ENCODE results near the gene ZMYND8.

GRCh38 chr20:47210470-47210869 lies 146.0 kb downstream of the ZMYND8 start:
- TF ChIP-seq POLR2AphosphoS5 (IDR thresholded peaks at IDR 0.05; ENCODE audit: low read depth, low read length): no peak
- no peak for TF ChIP-seq REST (IDR thresholded peaks at IDR 0.05; ENCODE audit: insufficient read depth in 1 of 2, low read depth in 2 of 2, low read length in 2 of 2)
- no peak for TF ChIP-seq SIN3A (IDR thresholded peaks at IDR 0.05; ENCODE audit: borderline replicate concordance, insufficient read depth, low read length)
- no peak for TF ChIP-seq TAF1 (IDR thresholded peaks at IDR 0.05; ENCODE audit: borderline replicate concordance, insufficient read depth, low read length)

Measured in PFSK-1 (cell line).